Measurements from ENCODE around the gene TMCC3. TPM values are rescaled to one million over a fixed set of nuclear protein-coding genes. Genes with fewer than 3 reads are reported as not detected.

TMCC3 gene
- total RNA-seq, 1 donor from 2014 or later = 5.7 TPM

DNA sequence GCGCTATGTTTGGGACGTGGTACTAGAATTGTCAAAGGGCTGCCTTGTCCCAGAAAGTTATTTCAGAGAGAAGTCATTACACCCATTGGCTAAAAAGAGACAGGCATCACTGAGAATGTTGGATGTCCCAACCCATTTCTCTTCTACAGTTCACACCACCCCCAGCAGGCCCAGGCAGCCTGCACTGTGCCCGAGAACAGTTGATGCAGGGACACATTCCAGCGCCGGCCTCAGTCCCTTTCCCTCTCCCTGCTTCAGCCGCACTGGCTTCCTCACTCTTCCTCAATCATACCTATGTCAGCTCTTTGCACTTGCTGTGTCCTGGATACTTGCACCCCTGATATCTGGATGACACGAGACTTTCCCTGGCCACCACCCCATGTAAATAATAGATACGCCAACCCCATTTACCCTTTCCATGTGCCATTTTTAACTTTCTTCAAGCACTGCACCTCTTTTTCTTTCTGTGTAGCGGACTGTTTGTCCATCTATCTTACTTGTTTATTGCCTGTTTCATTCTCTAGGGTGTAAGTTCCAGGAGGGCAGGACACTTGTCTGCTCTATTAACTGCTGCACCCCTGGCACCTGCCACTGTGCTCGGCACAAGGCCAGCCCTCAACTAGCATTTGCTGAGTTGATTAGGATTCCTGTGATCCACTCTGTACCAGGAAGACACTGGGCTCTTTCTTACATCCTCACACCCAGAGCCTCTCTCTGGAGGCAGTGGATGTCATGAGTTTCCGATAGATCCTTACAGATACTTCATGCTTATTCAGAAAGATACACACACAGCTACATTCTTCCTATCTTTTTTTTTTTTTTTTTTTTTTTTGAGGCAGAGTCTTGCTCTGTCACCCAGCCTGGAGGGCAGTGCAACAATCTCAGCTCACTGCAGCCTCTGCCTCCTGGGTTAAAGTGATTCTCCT lies 114.1 kb downstream of the TMCC3 start:
- peak overlapping the region; percentile 30 for H3K4me3 Mint-ChIP-seq (ENCODE audit: unreplicated experiment)
- no peaks in the 10 kb centered on the region for H3K36me3 Mint-ChIP-seq (ENCODE audit: unreplicated experiment)
- TF ChIP-seq, protein P1, sequence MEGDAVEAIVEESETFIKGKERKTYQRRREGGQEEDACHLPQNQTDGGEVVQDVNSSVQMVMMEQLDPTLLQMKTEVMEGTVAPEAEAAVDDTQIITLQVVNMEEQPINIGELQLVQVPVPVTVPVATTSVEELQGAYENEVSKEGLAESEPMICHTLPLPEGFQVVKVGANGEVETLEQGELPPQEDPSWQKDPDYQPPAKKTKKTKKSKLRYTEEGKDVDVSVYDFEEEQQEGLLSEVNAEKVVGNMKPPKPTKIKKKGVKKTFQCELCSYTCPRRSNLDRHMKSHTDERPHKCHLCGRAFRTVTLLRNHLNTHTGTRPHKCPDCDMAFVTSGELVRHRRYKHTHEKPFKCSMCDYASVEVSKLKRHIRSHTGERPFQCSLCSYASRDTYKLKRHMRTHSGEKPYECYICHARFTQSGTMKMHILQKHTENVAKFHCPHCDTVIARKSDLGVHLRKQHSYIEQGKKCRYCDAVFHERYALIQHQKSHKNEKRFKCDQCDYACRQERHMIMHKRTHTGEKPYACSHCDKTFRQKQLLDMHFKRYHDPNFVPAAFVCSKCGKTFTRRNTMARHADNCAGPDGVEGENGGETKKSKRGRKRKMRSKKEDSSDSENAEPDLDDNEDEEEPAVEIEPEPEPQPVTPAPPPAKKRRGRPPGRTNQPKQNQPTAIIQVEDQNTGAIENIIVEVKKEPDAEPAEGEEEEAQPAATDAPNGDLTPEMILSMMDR (IDR thresholded peaks at IDR 0.05; ENCODE audit: partially characterized antibody, unreplicated experiment) = no peak
- H3K27me3 Mint-ChIP-seq (ENCODE audit: unreplicated experiment) = peaks cover 9% of the 10 kb centered on the region
- peaks cover 32% of the 10 kb centered on the region for H3K4me1 Mint-ChIP-seq (ENCODE audit: low read depth, unreplicated experiment)
- DNase-seq = no peak
- peaks cover 7% of the 10 kb centered on the region for H3K9me3 Mint-ChIP-seq (ENCODE audit: unreplicated experiment)
- H3K27ac Mint-ChIP-seq (ENCODE audit: unreplicated experiment) = peak overlapping the region; percentile 95

DNA sequence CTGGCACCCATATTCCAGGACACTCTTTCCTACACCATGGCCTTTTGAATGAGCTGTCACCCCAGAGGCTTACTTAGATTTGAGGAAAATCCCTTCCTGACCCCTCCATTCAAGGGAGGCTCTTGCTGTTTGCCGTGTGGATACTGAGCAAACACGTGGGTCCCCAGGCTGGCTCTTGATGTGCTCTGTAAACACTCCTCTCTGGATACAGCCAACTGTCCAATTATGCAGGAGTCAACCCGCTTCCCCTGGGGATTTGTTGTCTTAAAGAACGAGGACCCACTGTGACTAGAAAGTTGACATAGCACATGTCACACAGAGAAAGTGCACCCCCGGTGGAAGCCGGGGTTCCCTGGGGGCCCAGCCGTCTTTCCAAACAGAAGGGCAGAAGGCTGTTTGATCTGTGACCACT lies 114.8 kb downstream of the TMCC3 start:
- TF ChIP-seq, protein P1 (IDR thresholded peaks at IDR 0.05; ENCODE audit: partially characterized antibody, unreplicated experiment) = no peak
- H3K9me3 Mint-ChIP-seq (ENCODE audit: unreplicated experiment) = peaks cover 7% of the 10 kb centered on the region
- H3K27me3 Mint-ChIP-seq (ENCODE audit: unreplicated experiment) = peaks cover 9% of the 10 kb centered on the region
- peaks cover 32% of the 10 kb centered on the region for H3K4me1 Mint-ChIP-seq (ENCODE audit: low read depth, unreplicated experiment)
- peak overlapping the region; percentile 95 for H3K27ac Mint-ChIP-seq (ENCODE audit: unreplicated experiment)
- H3K4me3 Mint-ChIP-seq (ENCODE audit: unreplicated experiment) = peak overlapping the region; percentile 74
- DNase-seq = peak; percentile 39
- H3K36me3 Mint-ChIP-seq (ENCODE audit: unreplicated experiment) = no peaks in the 10 kb centered on the region

DNA sequence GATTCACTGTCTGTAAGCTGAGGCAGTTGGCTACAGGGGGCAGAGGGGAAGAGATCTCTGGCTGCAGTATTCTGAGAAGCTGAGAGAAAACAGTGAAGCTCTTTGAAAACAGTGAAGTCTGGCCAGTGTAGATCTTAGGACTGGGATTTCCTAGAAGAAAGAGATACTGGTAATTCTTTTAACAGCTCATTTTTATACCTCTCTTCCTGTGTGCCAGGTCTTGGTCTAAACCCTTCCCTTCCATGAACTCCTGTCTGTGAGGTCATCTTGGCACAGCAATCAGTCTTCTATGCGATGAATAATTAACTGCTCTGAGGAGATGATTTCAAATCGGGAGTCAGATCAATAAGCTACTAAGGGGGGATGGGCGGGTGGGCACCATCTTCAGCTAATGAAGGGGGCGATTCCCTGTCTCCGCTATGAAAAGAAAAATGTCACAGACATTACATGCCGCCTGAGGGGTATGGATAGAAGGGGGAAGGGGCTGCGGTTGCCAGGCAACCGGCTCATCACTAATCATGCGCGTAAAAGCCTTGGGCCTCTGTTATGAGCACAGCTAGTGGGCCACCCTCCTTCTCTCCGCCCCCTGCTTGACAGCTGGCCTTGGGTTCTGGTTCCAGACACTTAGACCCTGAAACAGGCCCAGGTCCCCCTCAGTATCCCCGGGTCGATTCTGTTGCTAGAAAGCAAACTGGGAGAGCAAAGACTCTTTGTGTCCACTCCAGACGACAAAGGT lies 115.4 kb downstream of the TMCC3 start:
- DNase-seq = peak; percentile 65
- Mint-ChIP-seq H3K36me3 (ENCODE audit: unreplicated experiment) (no peaks in the 10 kb centered on the region), H3K4me1 (ENCODE audit: low read depth, unreplicated experiment) (peaks cover 32% of the 10 kb centered on the region), H3K27me3 (ENCODE audit: unreplicated experiment) (peaks cover 9% of the 10 kb centered on the region), H3K4me3 (ENCODE audit: unreplicated experiment) (peak overlapping the region; percentile 74), H3K9me3 (ENCODE audit: unreplicated experiment) (peaks cover 10% of the 10 kb centered on the region), H3K27ac (ENCODE audit: unreplicated experiment) (peak overlapping the region; percentile 95)
- TF ChIP-seq, protein P1 (IDR thresholded peaks at IDR 0.05; ENCODE audit: partially characterized antibody, unreplicated experiment) = no peak

DNA sequence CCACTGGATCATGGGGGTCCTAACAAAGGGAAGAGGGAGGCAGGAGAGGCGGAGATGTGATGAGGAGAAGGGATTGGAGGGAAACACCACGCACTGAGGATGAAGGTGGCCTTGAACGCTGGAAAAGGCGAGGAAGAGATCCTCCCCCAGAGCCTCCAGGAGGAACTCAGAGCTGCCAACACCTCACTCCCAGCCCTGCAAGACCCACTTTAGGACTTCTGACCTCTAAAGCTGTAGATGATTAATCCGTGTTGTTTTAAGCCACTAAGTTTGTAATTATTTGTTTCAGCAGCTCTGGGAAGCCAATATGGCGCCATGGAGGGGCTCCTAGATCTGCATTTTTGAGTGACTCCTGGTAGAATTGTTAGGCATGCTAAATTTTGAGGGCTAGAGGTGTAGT lies 116.1 kb downstream of the TMCC3 start:
- Mint-ChIP-seq H3K27me3 (ENCODE audit: unreplicated experiment) (peaks cover 9% of the 10 kb centered on the region), H3K4me1 (ENCODE audit: low read depth, unreplicated experiment) (peaks cover 32% of the 10 kb centered on the region), H3K9me3 (ENCODE audit: unreplicated experiment) (peaks cover 10% of the 10 kb centered on the region), H3K36me3 (ENCODE audit: unreplicated experiment) (no peaks in the 10 kb centered on the region), H3K27ac (ENCODE audit: unreplicated experiment) (peak overlapping the region; percentile 82), H3K4me3 (ENCODE audit: unreplicated experiment) (peak overlapping the region; percentile 78)
- DNase-seq = no peak
- TF ChIP-seq, protein P1 (IDR thresholded peaks at IDR 0.05; ENCODE audit: partially characterized antibody, unreplicated experiment) = no peak

Measured in glutamatergic neuron (in vitro differentiated cells).